GM10847 (cell line): ENCODE measurements around the gene IRGQ.

ENCODE experiments used
- POLR2A ChIP-seq: IDR thresholded peaks from 2 replicates; pipeline ENCODE4 v1.6.1; 2011; ENCODE audit not compliant: insufficient read length; ENCODE audit errors: extremely low read depth

IRGQ gene

DNA sequence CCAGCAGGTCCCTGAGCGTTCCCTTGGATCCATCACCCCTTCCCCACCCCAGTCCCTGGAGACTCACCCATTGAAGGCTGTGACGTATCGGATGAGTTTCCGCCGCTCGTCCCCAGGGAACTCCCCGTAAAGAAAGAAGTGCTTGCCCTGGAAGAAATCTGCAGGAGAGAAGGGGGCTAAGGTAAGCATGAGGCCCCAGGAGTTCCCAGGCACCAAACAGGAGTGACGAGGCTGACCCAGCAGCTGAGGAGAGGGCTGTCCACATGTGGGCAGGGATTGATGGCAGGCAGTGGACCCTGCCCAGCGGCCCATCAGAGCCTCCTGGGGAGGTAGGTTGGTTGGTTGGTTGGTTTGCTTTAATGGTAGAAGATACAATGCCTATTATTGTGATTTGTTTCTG is 51.9 kb downstream of the IRGQ start:
- no peak for TF ChIP-seq POLR2A

DNA sequence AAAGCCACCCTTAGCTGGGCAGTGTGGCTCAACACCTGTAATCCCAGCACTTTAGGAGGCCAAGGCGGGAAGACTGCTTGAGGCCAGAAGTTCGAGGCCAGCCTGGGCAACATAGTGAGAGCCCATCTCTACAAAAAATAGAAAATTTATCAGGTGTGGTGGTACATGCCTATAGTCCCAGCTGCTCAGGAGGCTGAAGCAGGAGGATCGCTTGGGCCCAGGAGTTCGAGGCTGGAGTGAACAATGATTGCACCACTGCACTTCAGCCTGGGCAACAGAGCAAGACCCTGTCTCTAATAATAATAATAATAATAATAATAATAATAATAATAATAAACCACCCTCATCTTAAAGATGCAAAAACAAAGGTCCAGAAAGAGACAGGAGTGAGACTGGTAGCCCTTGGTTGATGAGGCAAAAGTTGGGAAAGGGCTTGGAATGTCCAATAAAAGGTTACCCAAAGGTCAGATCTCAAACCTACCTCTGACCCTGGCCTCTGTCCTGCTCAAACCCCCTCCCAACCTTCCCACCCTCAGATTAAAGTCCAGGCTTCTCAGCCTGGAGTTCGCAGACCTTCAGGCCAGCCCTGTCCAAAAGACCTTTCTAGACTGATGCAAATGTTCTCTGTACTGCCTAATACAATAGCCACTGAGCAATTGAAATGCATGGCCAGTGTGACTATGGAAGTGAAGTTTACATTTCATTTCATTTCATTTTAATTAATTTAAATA is 53.8 kb downstream of the IRGQ start:
- TF ChIP-seq POLR2A, result no peak

DNA sequence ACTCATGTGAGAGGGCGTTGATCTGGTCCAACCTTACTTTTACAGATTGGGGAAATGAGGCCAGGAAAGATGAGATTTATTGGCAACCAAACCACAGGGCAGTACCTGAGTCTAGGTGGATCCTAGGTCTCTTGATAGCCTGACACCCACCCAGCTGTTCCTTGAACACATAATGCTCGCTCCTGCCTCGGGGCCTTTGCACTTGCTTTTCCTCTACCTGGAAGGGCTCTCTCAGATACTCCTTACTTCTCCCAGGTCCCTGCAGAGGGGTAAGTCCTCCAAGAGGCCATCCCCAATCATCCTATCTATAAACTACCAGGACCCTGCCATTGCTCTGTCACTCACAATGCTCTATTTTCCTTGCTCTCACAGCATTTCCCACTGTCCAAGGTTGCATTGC is 55.6 kb downstream of the IRGQ start:
- TF ChIP-seq POLR2A, result no peak

DNA sequence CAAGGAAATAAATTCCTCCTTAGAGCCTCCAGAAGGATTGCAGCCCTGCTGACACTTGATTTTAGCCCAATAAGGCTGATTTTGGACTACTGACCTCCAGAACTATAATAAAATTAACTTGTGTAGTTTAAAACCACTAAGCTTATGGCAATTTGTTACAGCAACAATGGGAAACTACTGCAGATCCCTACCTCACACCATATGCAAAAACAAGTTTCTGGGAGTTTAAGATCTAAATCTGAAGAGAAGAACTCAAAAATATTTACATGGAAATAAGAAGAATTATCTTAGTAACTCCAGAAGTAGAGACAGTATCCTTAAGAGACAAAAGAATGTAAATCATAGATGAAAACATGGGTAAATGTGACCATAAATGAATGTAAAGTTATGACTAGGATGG is 57.0 kb downstream of the IRGQ start:
- TF ChIP-seq POLR2A, result no peak

DNA sequence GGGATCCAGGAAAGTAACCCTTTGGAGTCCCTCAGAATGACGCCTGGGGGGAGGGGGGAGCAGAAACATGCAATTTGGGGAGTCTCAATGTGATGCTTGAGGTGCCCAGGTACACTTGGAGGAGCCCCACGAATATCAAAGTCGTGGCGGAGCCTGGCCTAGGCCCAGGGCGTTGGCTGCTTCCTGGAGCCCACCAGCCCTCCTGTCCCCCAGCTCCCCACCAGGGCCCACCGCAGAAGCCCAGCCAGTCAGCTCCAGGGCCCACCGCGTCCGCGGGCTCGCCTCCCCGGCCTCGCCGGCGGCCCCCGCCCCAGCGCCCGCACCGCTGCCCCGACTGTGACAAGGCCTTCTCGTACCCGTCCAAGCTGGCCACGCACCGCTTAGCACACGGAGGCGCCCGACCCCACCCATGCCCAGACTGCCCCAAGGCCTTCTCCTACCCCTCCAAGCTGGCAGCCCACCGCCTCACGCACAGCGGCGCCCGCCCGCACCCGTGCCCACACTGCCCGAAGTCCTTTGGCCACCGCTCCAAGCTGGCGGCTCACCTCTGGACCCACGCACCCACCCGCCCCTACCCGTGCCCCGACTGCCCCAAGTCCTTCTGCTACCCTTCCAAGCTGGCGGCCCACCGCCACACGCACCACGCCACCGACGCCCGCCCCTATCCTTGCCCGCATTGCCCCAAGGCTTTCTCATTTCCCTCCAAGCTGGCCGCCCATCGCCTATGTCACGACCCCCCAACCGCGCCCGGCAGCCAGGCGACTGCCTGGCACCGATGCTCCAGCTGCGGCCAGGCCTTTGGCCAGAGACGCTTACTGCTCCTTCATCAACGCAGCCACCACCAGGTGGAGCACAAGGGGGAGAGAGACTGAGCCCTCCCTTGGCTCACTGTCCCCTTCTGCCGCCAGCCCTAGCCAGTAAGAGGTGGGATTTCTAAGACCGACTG is 60.8 kb downstream of the IRGQ start:
- TF ChIP-seq POLR2A, result no peak
